Stimulated activated CD4-positive, alpha-beta T cell treated with anti-CD3 and anti-CD28 coated beads, Interleukin-2, amount 100 ng/mL, for 48 hours (primary cell): Measurements from ENCODE around the gene RNF112.
"Not testable (repeated sequence)": the region's sequence is repeated elsewhere in the genome, so short reads cannot be mapped to it uniquely, and the experiment has no call there.

Experiments used
- DNase-seq, 2 donors: peaks; one replicate each; pipeline ENCODE4 v3.0.0-alpha.2; 2020

The RNF112 gene

GRCh38 chr17:19456016-19456927 lies 45.2 kb downstream of the RNF112 start:
- DNase-seq: no peak

DNA sequence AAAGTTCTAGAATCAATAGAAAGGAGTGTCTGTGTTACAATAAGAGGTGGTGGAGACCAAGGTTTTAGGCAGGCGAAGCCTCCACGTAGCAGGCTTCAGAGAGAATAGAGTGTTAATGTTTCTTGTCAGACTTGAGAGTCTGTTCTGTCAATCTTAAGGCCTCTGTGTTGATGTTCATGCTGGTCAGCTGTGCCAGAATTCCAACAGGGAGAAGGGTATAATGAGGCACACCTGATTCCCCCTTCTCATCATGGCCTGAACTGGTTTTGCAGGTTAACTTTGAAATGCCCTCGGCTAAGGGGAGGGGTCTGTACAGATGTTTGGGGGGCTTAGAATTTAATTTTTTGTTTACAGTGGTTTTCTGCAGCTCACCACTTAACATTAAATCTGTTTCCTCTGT lies 46.0 kb downstream of the RNF112 start:
- DNase-seq: no peak

GRCh38 chr17:19457830-19458271 lies 46.8 kb downstream of the RNF112 start:
- no peak for DNase-seq

DNA sequence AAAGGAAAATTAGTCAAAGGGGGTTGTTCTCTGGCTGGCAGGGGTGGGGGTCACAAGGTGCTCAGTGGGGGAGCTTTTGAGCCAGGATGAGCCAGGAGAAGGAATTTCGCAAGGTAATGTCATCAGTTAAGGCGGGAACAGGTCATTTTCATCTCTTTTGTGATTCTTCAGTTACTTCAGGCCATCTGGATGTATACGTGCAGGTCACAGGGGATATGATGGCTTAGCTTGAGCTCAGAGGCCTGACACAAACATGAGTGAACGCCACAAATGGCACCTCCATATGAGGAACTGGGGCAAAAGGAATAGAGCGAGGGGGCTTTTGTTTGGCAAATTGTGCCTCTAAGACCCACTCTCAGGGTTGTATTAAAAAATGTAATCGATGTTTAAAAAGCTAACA lies 47.4 kb downstream of the RNF112 start:
- not testable (repeated sequence) for DNase-seq

DNA sequence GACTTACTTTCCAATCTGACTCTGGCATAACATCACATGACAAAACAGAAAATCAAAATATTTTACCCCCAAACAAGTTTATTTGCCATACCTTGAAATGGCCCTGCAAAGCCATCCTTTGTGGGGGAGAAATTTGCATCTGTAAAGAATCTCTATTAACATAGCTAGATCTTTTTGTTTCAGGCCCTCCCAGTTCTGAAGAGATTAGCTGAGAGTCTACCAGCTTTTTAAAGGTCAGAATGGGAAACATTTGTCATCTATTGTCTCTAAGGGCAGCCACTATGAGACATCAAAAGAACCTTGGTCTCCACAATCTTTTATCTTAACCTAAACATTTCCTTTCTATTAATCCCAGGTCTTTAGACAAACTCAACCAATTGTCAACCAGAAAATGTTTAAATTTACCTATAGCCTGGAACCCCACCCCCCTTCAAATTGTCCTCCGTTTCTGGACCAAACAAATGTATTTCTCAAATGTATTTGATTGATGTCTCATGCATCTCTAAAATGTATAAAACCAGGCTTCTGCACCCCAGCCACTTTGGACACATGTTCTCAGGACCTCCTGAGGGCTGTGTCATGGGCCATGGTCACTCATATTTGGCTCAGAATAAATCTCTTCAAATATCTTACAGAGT lies 48.1 kb downstream of the RNF112 start:
- DNase-seq: not testable (repeated sequence)

DNA sequence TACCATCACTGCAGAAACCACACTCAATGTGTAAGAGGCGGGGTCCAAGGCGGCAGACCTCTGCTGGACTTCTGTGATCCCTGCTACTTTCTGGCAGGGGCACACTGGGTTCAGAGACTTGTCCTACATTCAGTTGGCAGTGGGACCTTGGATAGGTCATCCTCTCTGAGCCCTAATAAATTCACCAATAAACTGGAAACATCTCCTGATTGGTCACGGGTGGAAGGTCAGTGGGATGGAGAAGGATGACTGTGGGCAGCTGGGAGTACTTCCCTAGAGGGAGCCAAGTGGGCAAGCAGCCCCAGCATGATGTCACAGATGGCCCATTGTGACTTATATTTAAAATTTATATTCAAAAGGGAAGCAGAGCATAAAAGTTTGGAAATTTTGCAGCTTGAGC lies 49.7 kb downstream of the RNF112 start:
- no peak for DNase-seq

GRCh38 chr17:19461116-19461515 lies 50.1 kb downstream of the RNF112 start:
- no peak for DNase-seq

GRCh38 chr17:19461681-19462080 lies 50.6 kb downstream of the RNF112 start:
- DNase-seq: no peak

DNA sequence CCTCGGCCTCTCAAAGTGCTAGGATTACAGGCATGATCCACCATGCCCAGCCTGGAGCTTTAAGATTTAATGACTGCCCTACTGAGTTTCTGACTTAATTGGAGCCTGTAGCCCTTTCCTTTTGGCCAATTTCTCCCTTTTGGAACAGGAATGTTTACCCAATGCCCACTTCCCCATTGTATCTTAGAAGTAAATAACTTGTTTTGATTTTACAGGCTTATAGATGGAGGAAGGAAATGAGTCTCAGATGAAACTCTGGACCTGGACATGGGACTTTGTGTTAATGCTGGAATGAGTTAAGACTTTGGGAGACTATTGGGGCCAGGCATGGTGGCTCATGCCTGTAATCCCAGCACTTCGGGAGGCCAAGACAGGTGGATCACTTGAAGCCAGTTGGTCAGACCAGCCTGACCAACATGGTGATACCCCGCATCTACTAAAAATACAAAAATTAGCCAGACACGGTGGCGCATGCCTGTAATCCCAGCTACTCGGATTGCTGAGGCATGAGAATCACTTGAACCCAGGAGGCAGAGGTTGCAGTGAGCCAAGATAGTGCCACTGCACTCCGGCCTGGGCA lies 51.5 kb downstream of the RNF112 start:
- DNase-seq: not testable (repeated sequence)

DNA sequence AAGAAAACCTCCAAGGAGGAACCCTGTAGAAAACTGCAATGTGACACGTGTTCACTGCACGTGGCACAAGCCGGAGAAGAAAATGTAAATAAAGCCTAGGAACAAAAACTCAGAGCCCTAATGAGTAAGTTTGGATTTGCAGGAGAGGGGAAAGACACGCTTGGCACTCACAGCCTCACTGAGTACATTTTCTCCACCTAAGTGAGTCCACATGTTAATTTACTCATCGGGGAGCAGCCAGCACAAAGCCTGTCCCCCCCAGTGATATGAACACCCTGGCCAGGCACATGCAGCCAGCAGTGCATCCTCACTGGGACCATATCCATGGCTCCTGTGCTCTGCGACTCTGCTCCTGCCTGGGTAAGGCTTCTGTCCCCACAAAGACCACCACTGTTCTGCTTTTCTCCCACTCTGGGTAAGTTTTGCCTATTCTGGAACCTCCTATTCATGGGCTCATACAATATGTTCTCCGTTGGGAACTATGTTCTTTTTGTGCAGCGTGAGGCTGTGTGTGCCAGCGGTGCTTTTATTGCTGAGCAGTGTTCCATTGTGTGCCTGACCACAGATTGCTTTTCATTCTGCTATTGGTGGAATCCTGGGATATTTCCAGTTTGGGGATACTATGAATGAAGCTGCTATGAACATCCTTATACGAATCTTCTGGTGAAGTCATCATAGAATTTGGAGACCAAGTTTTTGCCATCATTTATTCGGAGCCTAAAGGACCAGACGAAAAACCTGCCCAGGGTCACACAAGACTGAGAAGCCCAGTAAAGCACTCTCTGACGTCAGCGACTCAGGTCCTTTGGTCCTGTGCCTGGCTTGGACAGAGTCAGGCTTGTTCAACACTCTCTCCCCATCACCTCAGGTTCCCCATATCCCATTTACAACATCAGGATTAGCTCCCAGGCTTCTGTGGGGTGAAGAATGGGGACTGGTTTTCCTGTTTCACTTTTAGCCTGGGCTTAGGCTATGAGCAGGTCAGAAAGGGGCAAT lies 53.3 kb downstream of the RNF112 start:
- DNase-seq: no peak
